ENCODE data around the gene KLHL14.
"Not testable (repeated sequence)": the region's sequence is repeated elsewhere in the genome, so short reads cannot be mapped to it uniquely, and the experiment has no call there.

KLHL14 gene

GRCh38 chr18:32794667-32795066 is 21.8 kb upstream of the KLHL14 start:
- H3K27me3 ChIP-seq (ENCODE audit: insufficient read depth, low read length); H3K9me3 ChIP-seq (ENCODE audit: insufficient read depth, low read depth, low read length); H3K4me3 ChIP-seq (ENCODE audit: low read length); H3K36me3 ChIP-seq (ENCODE audit: insufficient read depth, low read depth, low read length); H3K27ac ChIP-seq (ENCODE audit: low read length); H3K9ac ChIP-seq (ENCODE audit: low read depth, low read length); H3K4me1 ChIP-seq (ENCODE audit: insufficient read depth, low read length): not testable (repeated sequence)

GRCh38 chr18:32779010-32779409 is 6.2 kb upstream of the KLHL14 start:
- H3K9me3 ChIP-seq (ENCODE audit: insufficient read depth, low read depth, low read length) = no peaks in the 10 kb centered on the region
- peaks cover 12% of the 10 kb centered on the region for H3K27me3 ChIP-seq (ENCODE audit: insufficient read depth, low read length)
- H3K36me3 ChIP-seq (ENCODE audit: insufficient read depth, low read depth, low read length) = no peaks in the 10 kb centered on the region
- H3K9ac ChIP-seq (ENCODE audit: low read depth, low read length) = no peak overlapping the region
- no peak overlapping the region for H3K4me3 ChIP-seq (ENCODE audit: low read length)
- peaks cover 10% of the 10 kb centered on the region for H3K4me1 ChIP-seq (ENCODE audit: insufficient read depth, low read length)
- no peak overlapping the region for H3K27ac ChIP-seq (ENCODE audit: low read length)

GRCh38 chr18:32777049-32777448 is 4.2 kb upstream of the KLHL14 start:
- Histone ChIP-seq H3K9ac (ENCODE audit: low read depth, low read length) (no peak overlapping the region), H3K4me3 (ENCODE audit: low read length) (no peak overlapping the region), H3K27me3 (ENCODE audit: insufficient read depth, low read length) (peaks cover 32% of the 10 kb centered on the region), H3K4me1 (ENCODE audit: insufficient read depth, low read length) (peaks cover 24% of the 10 kb centered on the region), H3K27ac (ENCODE audit: low read length) (no peak overlapping the region), H3K9me3 (ENCODE audit: insufficient read depth, low read depth, low read length) (no peaks in the 10 kb centered on the region), H3K36me3 (ENCODE audit: insufficient read depth, low read depth, low read length) (no peaks in the 10 kb centered on the region)

- H3K36me3 ChIP-seq (ENCODE audit: insufficient read depth, low read depth, low read length) = no peaks in the 10 kb centered on the region
- H3K4me1 ChIP-seq (ENCODE audit: insufficient read depth, low read length) = peaks cover 24% of the 10 kb centered on the region
- no peak overlapping the region for H3K4me3 ChIP-seq (ENCODE audit: low read length)
- H3K9ac ChIP-seq (ENCODE audit: low read depth, low read length) = no peak overlapping the region
- H3K27ac ChIP-seq (ENCODE audit: low read length) = no peak overlapping the region
- peaks cover 32% of the 10 kb centered on the region for H3K27me3 ChIP-seq (ENCODE audit: insufficient read depth, low read length)
- no peaks in the 10 kb centered on the region for H3K9me3 ChIP-seq (ENCODE audit: insufficient read depth, low read depth, low read length)
Observed at GRCh38 chr18:32776561-32776960, 3.7 kb upstream of the KLHL14 start.

- Histone ChIP-seq H3K9ac (ENCODE audit: low read depth, low read length) (no peak overlapping the region), H3K4me3 (ENCODE audit: low read length) (no peak overlapping the region), H3K27ac (ENCODE audit: low read length) (no peak overlapping the region), H3K4me1 (ENCODE audit: insufficient read depth, low read length) (peaks cover 24% of the 10 kb centered on the region), H3K27me3 (ENCODE audit: insufficient read depth, low read length) (peaks cover 39% of the 10 kb centered on the region), H3K9me3 (ENCODE audit: insufficient read depth, low read depth, low read length) (no peaks in the 10 kb centered on the region), H3K36me3 (ENCODE audit: insufficient read depth, low read depth, low read length) (no peaks in the 10 kb centered on the region)
Observed at GRCh38 chr18:32775628-32776027, 2.8 kb upstream of the KLHL14 start.

GRCh38 chr18:32773382-32773712 is 524 bp upstream of the KLHL14 start:
- Histone ChIP-seq H3K36me3 (ENCODE audit: insufficient read depth, low read depth, low read length) (no peaks in the 10 kb centered on the region), H3K27ac (ENCODE audit: low read length) (no peak overlapping the region), H3K4me1 (ENCODE audit: insufficient read depth, low read length) (peaks cover 30% of the 10 kb centered on the region), H3K9ac (ENCODE audit: low read depth, low read length) (no peak overlapping the region), H3K4me3 (ENCODE audit: low read length) (peak overlapping the region; percentile 90; the same call in 1 of the 2 replicates), H3K27me3 (ENCODE audit: insufficient read depth, low read length) (peaks cover 61% of the 10 kb centered on the region), H3K9me3 (ENCODE audit: insufficient read depth, low read depth, low read length) (no peaks in the 10 kb centered on the region)

- Histone ChIP-seq H3K9me3 (ENCODE audit: insufficient read depth, low read depth, low read length) (no peaks in the 10 kb centered on the region), H3K9ac (ENCODE audit: low read depth, low read length) (no peak overlapping the region; the same call in 1 of the 2 replicates), H3K27ac (ENCODE audit: low read length) (no peak overlapping the region), H3K36me3 (ENCODE audit: insufficient read depth, low read depth, low read length) (no peaks in the 10 kb centered on the region), H3K4me1 (ENCODE audit: insufficient read depth, low read length) (peaks cover 30% of the 10 kb centered on the region), H3K4me3 (ENCODE audit: low read length) (peak overlapping the region; percentile 90; the same call in 1 of the 2 replicates), H3K27me3 (ENCODE audit: insufficient read depth, low read length) (peaks cover 71% of the 10 kb centered on the region)
Observed at GRCh38 chr18:32771871-32772580, 797 bp downstream of the KLHL14 start.

GRCh38 chr18:32771169-32771751 is 1.6 kb downstream of the KLHL14 start:
- peak overlapping the region; percentile 90 for H3K4me3 ChIP-seq (ENCODE audit: low read length)
- H3K4me1 ChIP-seq (ENCODE audit: insufficient read depth, low read length) = peaks cover 30% of the 10 kb centered on the region
- H3K9ac ChIP-seq (ENCODE audit: low read depth, low read length) = peak overlapping the region; percentile 64; the same call in 1 of the 2 replicates
- H3K9me3 ChIP-seq (ENCODE audit: insufficient read depth, low read depth, low read length) = no peaks in the 10 kb centered on the region
- no peaks in the 10 kb centered on the region for H3K36me3 ChIP-seq (ENCODE audit: insufficient read depth, low read depth, low read length)
- H3K27me3 ChIP-seq (ENCODE audit: insufficient read depth, low read length) = peaks cover 71% of the 10 kb centered on the region
- no peak overlapping the region for H3K27ac ChIP-seq (ENCODE audit: low read length)

GRCh38 chr18:32770666-32771168 is 2.1 kb downstream of the KLHL14 start:
- Histone ChIP-seq H3K4me1 (ENCODE audit: insufficient read depth, low read length) (peaks cover 28% of the 10 kb centered on the region), H3K27me3 (ENCODE audit: insufficient read depth, low read length) (peaks cover 71% of the 10 kb centered on the region), H3K9ac (ENCODE audit: low read depth, low read length) (peak overlapping the region; percentile 64; the same call in 1 of the 2 replicates), H3K4me3 (ENCODE audit: low read length) (peak overlapping the region; percentile 90), H3K9me3 (ENCODE audit: insufficient read depth, low read depth, low read length) (no peaks in the 10 kb centered on the region), H3K27ac (ENCODE audit: low read length) (no peak overlapping the region), H3K36me3 (ENCODE audit: insufficient read depth, low read depth, low read length) (no peaks in the 10 kb centered on the region)

GRCh38 chr18:32770054-32770665 is 2.7 kb downstream of the KLHL14 start:
- Histone ChIP-seq H3K36me3 (ENCODE audit: insufficient read depth, low read depth, low read length) (no peaks in the 10 kb centered on the region), H3K4me1 (ENCODE audit: insufficient read depth, low read length) (peaks cover 23% of the 10 kb centered on the region), H3K27me3 (ENCODE audit: insufficient read depth, low read length) (peaks cover 71% of the 10 kb centered on the region), H3K27ac (ENCODE audit: low read length) (no peak overlapping the region), H3K4me3 (ENCODE audit: low read length) (peak overlapping the region; percentile 90), H3K9ac (ENCODE audit: low read depth, low read length) (peak overlapping the region; percentile 66; the same call in 1 of the 2 replicates), H3K9me3 (ENCODE audit: insufficient read depth, low read depth, low read length) (no peaks in the 10 kb centered on the region)

GRCh38 chr18:32769586-32770053 is 3.2 kb downstream of the KLHL14 start:
- no peaks in the 10 kb centered on the region for H3K9me3 ChIP-seq (ENCODE audit: insufficient read depth, low read depth, low read length)
- H3K27me3 ChIP-seq (ENCODE audit: insufficient read depth, low read length) = peaks cover 65% of the 10 kb centered on the region
- H3K4me1 ChIP-seq (ENCODE audit: insufficient read depth, low read length) = peaks cover 23% of the 10 kb centered on the region
- no peak overlapping the region for H3K27ac ChIP-seq (ENCODE audit: low read length)
- no peaks in the 10 kb centered on the region for H3K36me3 ChIP-seq (ENCODE audit: insufficient read depth, low read depth, low read length)
- H3K4me3 ChIP-seq (ENCODE audit: low read length) = peak overlapping the region; percentile 90
- peak overlapping the region; percentile 66; the same call in 1 of the 2 replicates for H3K9ac ChIP-seq (ENCODE audit: low read depth, low read length)

All from iPS-20b (cell line).